ENCODE results near the gene ZCCHC14.

The ZCCHC14 gene

DNA sequence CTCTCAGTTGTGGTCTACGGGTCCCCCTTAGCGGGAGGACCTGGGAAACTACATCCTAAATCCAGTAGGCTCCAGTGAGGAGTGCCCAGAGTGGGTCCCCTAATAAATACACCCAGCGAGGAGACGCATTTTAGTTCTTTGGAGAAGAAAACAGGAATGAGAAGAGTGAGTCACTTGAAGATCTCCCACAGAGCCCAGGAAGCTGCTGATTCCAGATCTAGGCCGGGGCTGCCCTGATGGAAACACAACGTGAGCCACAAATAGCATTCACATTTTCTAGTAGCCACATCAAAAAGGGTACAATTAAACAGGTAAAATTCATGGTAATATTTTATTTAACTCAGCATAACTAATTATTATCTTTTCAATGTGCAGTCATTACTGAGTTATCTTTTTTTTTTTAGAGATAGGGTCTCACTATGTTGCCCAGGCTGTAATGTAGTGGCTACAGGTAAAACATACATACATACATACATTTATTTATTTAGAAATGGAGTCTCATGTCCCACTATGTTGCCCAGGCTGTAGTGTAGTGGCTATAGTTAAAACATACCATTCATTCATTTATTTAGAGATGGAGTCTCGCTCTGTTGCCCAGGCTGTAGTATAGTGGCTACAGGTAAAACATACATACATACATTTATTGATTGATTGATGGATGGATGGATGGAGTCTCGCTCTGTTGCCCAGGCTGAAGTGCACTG is 130.8 kb downstream of the ZCCHC14 start:
- no peak for DNase-seq (ENCODE audit: low spot score)

DNA sequence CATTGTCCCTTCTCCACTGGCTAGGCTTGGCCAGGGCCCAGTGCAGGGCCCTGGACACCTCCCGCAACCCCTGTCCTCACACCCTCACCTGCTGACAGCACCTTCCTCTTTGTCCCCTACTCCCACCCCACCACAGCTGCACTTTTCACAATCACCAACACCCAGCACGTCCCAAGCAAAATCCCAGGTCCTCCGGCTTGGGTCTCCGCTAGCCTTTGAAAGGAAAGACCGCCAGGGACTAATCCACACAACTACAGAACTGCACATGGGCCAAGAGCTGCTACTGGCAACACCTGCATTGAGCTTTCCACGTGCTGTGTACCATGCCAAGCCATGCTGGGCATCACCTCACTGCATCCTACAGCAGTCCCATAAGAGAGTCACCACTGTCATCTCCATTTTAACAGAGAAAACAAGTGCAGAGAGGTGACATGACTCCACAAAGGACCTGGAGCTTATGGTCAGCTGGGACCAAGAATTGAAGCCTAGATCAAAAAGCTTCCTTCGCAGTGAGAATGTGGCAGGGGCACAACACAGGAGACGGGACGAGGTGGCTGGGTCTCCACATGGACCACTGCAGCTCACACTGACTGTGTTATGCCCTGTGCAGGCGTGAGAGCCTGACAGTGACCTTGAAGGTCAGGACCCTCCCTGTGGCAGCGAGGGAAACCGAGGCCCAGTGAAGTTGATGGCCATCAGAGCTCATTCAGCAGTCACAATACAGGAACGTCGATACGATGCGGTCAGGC is 131.8 kb downstream of the ZCCHC14 start:
- DNase-seq (ENCODE audit: low spot score), result no peak

- no peak for DNase-seq (ENCODE audit: low spot score)
These were observed 133.7 kb downstream of the ZCCHC14 start for GRCh38 chr16:87359121-87359520.

DNA sequence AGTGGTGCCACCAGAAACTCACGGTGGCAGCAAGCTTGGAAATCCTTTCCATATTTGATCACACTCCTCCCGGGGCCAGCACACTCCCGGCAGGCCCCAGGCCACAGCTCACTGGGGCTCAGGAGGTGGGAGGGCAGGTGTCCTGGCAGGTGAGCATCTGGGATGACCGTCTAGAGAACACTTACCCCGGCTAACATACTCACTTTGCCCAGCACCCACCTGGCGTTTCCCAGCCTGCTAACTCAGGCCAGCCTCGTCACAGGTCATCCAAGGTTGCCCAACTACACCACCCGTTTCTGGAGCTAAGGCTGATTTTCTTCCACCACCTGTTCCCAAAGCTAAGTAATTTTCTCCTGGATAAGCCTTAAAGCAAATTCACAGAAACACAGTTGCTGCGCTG is 134.1 kb downstream of the ZCCHC14 start:
- DNase-seq (ENCODE audit: low spot score), result no peak

DNA sequence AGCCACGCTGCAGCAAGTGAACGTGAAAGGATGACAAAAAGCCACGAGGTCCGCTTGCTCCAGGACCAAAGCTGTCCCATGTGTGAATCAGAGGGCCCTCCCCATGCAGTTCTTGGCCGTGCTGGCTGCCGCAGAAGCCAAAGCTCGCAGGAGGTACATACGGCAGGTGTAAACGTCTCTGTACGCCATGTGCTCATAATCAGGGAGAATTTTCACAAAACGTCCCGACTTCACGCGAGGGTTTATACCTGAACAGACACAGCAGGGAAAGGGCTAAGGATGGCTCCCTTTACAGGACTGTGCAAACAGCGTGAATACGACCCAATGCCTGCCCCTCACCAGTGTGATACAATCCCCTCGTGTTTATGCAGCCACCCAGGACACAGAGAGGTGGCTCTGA is 134.6 kb downstream of the ZCCHC14 start:
- DNase-seq (ENCODE audit: low spot score), result no peak

GRCh38 chr16:87356491-87356853 is 136.4 kb downstream of the ZCCHC14 start:
- DNase-seq (ENCODE audit: low spot score), result no peak
